ENCODE measurements around the gene HNRNPK. TPM values are rescaled to one million over a fixed set of nuclear protein-coding genes. Genes with fewer than 3 reads are reported as not detected.

Gene HNRNPK
- 173 TPM for total RNA-seq

GRCh38 chr9:83979812-83980394, at the start of gene HNRNPK:
Gene HNRNPK (minus strand): TSS chr9:83980215. CDS start chr9:83978252, 1,963 bp downstream.
- ATAC-seq (peak; percentile 86), DNase-seq (ENCODE audit: low spot score) (peak; percentile 100)

- no peak for DNase-seq (ENCODE audit: low spot score)
- no peak for ATAC-seq
Measured at GRCh38 chr9:84027201-84027600, 47.2 kb upstream of the HNRNPK start.

GRCh38 chr9:84024041-84024575, 44.1 kb upstream of the HNRNPK start:
- DNase-seq (ENCODE audit: low spot score): no peak
- ATAC-seq: no peak

- no peak for DNase-seq (ENCODE audit: low spot score)
- no peak for ATAC-seq
Measured at GRCh38 chr9:84007662-84008061, 27.6 kb upstream of the HNRNPK start.

GRCh38 chr9:84003246-84003645, 23.2 kb upstream of the HNRNPK start:
- ATAC-seq: no peak
- DNase-seq (ENCODE audit: low spot score): no peak

- ATAC-seq (peak; percentile 84), DNase-seq (ENCODE audit: low spot score) (no peak)
Measured at GRCh38 chr9:84002344-84002743, 22.3 kb upstream of the HNRNPK start.

GRCh38 chr9:84001621-84002020, 21.6 kb upstream of the HNRNPK start:
- no peak for ATAC-seq
- DNase-seq (ENCODE audit: low spot score): no peak

- DNase-seq (ENCODE audit: low spot score) (no peak), ATAC-seq (no peak)
Measured at GRCh38 chr9:84000186-84000585, 20.2 kb upstream of the HNRNPK start.

GRCh38 chr9:83999141-83999918, 19.3 kb upstream of the HNRNPK start:
- DNase-seq (ENCODE audit: low spot score) (no peak), ATAC-seq (no peak)

- ATAC-seq (no peak), DNase-seq (ENCODE audit: low spot score) (no peak)
Measured at GRCh38 chr9:83996126-83996525, 16.1 kb upstream of the HNRNPK start.

GRCh38 chr9:83992901-83993300, 12.9 kb upstream of the HNRNPK start:
- DNase-seq (ENCODE audit: low spot score): no peak

GRCh38 chr9:83992407-83992806, 12.4 kb upstream of the HNRNPK start:
- ATAC-seq: peak; percentile 97
- peak; percentile 51 for DNase-seq (ENCODE audit: low spot score)

More at GRCh38 chr9:83992901-83993300, 12.9 kb upstream of the HNRNPK start:
- ATAC-seq: no peak

GRCh38 chr9:83991355-83991754, 11.3 kb upstream of the HNRNPK start:
- DNase-seq (ENCODE audit: low spot score): no peak
- ATAC-seq: no peak

GRCh38 chr9:83988411-83988810, 8.4 kb upstream of the HNRNPK start:
- peak; percentile 71 for ATAC-seq
- DNase-seq (ENCODE audit: low spot score): no peak

- ATAC-seq (no peak), DNase-seq (ENCODE audit: low spot score) (no peak)
Measured at GRCh38 chr9:83987402-83987791, 7.4 kb upstream of the HNRNPK start.

GRCh38 chr9:83986765-83987401, 6.9 kb upstream of the HNRNPK start:
- DNase-seq (ENCODE audit: low spot score) (peak; percentile 61), ATAC-seq (peak; percentile 74)

- DNase-seq (ENCODE audit: low spot score) (no peak), ATAC-seq (no peak)
Measured at GRCh38 chr9:83986195-83986594, 6.2 kb upstream of the HNRNPK start.

GRCh38 chr9:83981126-83981871, 1.3 kb upstream of the HNRNPK start:
- ATAC-seq: peak; percentile 31
- DNase-seq (ENCODE audit: low spot score): no peak

- ATAC-seq: peak; percentile 86
- DNase-seq (ENCODE audit: low spot score): peak; percentile 100
Measured at GRCh38 chr9:83980395-83981125, 545 bp upstream of the HNRNPK start, which contains the start of gene RMI1. Gene RMI1 (plus strand): TSS chr9:83980805. CDS start chr9:84000987, 20,182 bp downstream.

Data from left lobe of liver (tissue), 2 donors.